ENCODE results near the gene GRAMD1B.

Gene GRAMD1B

DNA sequence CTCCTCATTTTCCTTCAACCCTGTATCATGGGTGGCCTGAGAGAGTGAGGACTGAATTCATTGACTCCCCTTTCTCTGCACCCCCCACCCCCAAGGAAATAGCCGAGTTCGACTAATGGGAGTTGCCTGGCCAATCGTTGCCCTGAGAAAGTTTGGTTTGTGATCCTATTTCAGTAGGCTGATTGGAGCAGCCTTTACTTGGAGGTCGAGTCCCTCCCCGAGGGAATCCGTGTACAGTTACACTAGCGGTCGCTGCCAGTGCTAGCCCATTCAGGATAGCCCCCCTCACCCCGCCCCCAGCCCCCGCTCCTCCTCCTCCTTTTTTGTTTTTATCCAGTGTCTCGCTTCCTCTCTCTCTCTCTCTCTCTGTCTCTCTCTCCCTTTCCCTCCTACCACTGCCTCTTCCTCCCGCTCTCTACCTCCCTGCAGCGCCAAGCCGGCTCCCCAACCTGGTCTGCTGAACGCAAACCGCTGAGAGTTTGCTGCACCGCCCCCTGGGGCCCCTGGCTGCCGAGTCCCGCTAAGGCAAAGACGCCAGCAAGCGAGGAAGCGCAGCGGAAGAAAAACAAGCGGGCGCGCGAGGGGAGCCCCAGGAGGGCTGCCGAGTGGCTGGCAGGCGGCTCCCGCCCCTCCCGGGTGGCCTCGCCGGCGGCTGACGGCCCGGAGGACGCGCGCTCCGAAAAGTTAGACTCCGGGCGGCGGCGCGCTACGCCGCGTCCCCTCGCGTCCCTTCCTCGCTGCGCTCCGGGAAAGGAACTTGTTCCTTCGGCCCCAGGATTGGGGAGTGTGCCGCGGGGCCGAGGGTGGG lies at the start of gene GRAMD1B:
TSS of gene GRAMD1B (plus strand) at position 357 of the 808 bp plus-strand sequence. CDS start 524 bp downstream, outside the sequence.
- peak; percentile 78 for DNase-seq (ENCODE audit: low spot score)

DNA sequence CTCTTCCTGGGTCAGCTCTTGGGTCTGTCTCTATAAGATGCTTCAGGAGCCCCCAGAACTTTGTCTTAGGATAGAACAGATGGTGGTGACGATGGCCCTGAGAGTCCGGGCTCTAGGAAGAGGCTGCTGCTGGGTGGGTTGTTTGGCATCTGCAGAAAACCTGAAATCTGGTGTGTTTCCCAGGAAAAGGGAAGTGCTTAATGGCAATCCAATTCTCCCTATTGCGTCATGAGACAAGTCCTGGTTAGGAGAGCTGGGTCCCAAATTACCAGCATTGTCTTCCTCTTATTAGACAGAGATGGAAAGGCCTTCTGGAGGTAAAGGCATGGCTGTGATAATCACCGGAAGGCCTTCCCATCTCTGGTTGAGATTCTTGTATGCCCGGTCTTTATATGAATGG lies 48.9 kb upstream of the GRAMD1B start:
- no peak for DNase-seq (ENCODE audit: low spot score)

DNA sequence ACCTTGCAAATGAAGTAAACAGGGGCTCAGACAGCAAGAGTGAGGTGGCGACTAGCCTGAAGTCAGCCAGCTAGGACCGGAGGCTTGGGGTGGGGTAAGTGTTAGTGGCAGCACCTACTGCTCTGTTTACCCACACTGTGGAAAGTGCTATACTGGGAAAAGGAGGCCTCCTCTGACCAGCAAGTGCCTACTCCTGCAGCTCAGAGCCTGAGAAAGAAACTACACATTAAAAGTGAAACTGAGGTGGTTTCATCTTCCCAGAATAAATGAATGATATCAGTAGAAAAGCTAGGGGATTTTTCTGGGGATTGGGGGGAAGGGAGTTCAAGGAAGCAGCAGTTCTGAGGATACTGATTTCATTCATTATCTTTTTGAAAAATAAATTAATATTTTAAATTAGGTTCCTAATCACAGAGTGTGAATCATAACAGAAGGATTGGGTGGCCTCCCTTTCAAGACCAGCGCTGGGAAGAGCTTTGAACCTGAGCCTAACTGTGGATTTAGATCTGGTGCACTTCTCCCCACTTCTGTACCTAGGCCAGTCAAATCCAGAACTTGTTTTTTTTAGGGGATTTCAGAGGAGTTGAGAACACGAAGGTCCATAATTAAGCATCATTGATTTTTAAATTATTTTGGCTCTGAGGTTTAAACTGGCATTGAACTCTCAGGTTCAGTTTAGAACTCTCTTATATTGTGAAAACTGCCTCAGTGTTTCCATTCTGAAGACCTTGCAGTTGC lies 48.1 kb upstream of the GRAMD1B start:
- no peak for DNase-seq (ENCODE audit: low spot score)

DNA sequence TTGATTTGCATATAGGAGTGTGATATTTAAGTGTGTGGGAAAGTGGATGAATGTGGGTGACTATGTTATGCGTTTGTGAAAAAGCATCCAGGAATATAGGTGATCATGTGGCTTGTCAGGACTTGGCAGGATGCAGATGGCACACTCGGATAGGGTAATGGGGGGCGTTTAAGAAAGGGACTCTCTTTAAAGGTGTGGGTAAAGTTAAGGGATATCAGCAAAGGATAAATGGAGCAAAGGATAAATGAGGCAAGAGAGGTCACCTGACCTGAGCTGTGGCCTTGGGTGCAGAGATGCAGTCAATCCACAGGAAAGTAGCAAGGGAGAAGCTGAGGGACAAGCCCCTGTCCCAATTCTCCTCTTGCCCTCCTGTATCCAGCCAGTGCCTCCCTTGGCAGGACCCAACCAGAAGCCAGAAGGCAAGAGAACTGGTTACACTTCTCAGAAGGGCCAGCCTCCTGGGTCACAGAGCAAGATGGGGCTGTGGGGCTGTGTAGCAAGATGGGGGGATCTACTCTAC lies 47.5 kb upstream of the GRAMD1B start:
- no peak for DNase-seq (ENCODE audit: low spot score)

DNA sequence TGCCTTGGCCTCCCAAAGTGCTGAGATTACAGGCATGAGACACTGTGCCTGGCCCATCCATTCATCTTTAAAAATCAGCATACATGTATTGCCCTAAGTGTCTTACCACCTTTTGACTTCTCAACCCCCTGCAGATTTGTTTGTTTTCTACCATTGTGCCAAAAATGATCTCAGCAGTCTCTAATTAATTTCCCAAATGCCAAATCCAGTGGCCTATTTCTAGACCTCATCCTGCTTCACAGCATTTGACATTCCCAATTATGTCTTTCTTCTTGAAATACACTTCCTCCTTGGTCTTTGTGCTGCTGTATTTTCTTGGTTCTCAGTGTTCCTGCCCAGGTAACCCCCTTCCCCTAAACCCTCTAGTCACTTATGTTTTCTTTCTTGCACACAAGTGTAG lies 46.0 kb upstream of the GRAMD1B start:
- no peak for DNase-seq (ENCODE audit: low spot score)

DNA sequence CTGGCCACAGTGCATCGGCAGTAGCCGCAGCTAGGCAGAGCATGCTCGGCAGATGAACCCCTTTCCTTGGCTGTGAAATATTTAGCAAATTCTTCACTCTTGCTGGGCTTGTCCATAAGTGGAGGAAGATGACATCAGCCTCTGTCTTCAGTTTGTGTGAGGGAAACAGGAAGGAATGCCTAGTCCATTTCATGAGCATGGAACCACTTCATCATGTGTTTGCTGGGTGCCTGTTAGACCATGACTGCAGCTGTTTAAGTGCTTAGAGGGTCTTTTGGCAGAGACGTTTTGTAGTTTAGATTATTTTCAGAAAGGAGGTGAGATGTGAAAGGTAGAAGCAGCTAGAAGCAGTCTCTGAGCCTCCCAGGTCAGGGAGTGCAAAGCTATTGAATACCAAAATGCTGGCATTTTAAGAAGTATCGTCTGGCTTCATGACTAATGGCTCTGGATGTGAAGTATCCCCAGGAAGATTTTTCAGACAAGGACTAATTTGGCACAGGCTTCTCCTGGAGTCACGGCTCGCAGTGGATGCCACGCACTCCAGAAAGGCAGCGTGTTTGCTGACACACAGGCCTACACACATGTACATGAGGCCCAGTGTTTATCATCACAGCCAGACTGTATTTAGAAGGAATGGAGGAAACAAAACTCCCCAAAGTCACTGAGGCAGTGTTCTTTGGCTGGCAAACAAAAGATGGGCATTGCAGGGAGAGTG lies 43.1 kb upstream of the GRAMD1B start:
- DNase-seq (ENCODE audit: low spot score) = no peak

DNA sequence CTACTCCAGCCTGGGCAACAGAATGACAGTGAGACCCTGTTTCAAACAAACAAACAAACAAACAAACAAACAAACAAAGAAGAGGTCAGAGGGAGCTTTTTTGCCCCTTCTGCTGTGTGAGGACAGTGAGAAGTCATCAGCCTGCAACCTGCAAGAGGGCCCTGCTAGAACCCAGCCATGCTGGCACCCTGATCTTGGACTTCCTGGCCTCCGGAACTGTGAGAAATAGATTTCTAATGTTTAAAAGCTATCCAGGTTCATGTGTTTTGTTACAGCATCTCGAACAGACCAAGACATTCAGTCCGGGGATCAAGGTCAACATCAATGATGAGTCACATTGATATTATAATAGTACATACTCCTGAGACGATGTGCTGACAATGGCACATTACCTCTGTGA lies 41.4 kb upstream of the GRAMD1B start:
- DNase-seq (ENCODE audit: low spot score) = no peak

DNA sequence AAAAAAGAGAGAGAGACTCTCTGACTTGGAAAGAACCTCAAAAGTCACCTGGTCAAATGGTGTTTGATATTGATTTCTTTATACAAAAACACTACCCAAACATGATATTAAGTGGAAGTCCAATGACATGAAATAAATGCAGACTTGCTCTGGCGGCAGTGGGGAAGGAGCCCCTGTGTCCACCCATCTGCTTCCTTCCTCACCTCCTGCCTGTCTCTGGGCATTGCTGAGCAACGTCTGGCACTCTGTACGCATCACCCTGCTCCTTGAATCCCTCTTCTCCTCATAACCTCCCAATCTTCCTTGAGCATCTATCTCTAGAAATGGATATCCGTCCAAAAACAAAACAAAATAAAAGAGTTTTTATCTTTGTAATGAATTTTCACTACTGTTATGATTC lies 39.9 kb upstream of the GRAMD1B start:
- DNase-seq (ENCODE audit: low spot score) = no peak

DNA sequence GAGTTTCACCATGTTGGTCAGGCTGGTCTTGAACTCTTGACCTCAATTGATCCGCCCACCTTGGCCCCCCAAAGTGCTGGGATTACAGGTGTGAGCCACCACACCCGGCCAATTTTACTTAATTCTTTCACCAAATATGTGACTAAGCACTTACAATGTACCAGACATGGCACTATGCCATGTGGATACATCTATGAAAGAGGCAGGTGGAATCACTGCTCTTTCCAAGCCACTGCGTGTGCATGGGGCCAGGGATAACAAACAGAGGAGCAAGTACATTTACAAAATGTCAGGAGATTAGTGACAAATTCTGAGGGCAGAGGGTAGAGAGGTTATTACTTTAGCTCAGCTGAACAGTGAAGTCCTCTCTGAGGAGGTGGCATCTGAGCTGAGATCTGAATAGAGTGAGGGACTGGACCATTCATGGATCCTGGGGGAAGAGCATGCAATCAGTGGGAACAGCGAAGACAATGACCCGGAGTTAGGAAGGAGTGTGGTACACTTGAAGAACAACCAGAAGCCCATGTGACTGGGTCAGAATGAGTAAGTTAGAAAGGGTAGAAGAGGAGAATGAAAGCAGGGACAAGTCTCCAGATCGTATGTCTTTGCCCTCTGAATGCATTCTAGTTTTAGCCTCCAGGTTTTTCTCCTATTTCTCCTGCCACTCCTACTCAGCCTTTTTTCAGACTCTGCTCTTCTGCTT lies 38.3 kb upstream of the GRAMD1B start:
- DNase-seq (ENCODE audit: low spot score) = no peak

DNA sequence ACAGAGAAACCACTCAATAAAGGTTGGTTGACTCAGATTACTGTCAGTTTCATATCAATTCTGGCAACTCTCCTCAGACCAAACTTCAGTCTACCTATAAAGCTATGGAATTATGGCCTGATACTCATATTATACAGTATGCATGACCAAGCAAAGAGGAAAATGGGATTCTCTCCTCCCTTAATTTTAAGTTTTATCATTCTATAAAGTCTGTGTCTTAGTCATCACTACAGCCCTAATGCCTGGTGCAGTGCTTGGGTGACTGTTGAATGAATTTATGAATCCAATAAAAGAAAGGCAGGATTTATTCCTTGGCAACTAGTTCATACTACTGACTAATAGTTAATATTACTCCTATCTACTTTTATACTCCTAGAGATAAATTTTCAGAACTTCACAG lies 37.6 kb upstream of the GRAMD1B start:
- DNase-seq (ENCODE audit: low spot score) = no peak

DNA sequence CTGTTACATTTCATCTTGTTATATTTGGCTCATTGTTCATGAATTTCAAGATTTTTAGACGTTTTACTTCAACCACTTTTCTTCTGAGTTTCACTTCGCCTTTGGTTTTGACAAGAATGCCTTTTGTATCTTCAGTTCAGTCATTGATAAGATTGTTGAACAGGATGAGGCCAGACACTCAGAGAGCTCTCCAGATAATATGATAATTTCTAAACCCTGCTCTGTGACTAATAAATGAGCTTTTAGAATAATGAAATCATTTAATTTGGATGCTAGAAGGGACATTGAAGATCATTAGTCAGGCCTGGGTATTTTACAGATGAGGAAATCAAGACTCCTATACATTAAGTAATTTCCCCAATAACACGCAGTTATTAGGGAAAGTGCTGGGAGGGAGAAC lies 37.2 kb upstream of the GRAMD1B start:
- DNase-seq (ENCODE audit: low spot score) = no peak

DNA sequence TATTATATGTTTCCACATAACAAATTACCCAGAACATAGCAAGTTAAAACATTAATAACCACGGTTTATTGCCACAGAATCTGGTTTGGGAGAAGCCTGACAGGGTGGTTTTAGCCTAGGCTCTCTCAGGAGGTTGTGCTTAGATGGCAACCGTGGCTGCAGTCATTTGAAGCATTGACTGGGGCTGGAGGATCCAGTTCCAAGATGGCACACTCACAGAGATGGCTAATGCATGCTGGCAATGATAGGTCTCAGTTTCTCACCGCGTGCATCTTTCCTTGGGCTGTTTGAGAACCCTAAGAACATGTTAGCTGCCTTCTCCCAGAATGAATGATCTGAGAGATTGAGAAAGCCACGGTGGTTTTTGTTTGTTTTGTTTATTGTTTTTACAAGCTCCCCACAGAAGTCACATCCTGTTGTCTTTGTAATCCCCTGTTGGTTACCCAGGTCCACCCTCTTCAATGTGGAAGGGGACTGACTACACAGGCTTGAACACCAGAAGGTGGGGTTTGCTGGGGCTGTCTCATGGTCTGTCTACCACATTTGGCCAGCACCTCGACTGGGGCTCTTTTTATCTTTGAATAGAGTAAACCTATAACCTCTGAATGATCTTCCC lies 36.6 kb upstream of the GRAMD1B start:
- DNase-seq (ENCODE audit: low spot score) = no peak

DNA sequence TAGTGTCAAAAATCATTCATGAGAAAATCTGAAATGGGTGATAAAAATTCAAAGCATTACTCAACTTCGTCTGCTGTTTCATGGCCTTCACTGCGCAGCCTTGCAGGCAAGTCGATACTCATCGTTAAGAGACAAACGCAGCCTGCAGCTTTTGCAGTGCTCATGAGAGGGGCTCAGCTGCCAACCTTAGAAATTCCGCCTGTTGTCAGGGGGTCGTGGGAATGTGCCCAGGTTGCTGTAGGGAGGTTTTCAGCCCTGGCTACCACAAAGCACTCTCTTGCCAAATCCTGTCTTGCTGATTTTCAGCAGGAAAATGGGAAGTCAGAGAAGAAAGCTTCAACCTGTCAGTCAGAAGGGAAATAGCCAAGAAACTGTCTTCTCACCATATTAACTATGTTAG lies 25.4 kb upstream of the GRAMD1B start:
- DNase-seq (ENCODE audit: low spot score) = no peak

DNA sequence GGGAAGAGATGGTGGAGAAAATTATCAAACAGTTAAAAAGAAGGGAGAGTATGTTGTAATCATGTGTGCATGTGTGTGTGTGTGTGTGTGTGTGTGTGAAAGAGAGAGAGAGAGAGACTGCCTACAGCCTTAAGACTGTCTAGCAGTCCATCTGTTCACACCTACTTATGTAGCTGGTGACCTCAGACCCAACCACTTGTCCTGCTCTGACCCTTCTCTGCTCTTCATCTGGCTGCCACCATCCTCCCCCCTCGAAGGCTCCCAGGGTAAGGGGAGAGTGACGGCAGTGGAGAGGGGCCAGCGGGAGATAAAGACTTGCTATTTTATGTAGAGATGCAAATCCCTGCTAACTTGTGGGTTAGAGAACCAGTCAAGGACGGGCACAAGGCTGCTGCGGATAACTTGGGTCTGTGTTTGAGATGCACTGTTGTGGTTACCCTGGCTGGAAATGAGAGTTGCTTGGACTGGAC lies 24.9 kb upstream of the GRAMD1B start:
- DNase-seq (ENCODE audit: low spot score) = no peak

DNA sequence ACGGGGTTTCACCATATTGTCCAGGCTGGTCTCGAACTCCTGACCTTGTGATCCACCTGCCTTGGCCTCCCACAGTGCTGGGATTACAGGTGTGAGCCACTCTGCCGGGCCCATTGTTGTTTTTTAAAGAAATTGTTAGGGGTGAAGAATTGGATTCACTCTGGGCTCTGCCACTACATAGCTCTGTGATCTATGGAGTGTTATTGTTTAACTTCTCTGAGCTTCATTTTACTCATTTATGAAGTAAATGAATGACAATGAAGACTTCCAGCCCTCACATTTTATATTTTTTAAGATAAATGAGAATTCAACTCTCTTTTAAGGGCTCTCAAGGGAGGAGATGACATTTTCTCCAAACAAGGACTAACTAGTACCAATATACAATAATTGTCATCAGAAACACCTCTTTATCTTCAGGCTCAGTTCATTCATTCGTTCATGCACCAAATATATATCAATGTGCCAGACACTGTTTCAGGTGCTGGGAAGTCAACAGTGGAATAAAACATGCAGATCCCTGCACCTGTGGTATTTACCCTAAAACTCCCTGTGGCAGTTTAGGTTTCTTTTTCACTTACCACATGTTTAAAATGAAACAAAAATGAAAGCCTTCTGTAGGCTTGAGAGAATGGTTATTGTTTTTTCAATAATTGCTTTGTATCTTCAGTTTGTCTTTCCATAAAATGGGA lies 23.5 kb upstream of the GRAMD1B start:
- no peak for DNase-seq (ENCODE audit: low spot score)

DNA sequence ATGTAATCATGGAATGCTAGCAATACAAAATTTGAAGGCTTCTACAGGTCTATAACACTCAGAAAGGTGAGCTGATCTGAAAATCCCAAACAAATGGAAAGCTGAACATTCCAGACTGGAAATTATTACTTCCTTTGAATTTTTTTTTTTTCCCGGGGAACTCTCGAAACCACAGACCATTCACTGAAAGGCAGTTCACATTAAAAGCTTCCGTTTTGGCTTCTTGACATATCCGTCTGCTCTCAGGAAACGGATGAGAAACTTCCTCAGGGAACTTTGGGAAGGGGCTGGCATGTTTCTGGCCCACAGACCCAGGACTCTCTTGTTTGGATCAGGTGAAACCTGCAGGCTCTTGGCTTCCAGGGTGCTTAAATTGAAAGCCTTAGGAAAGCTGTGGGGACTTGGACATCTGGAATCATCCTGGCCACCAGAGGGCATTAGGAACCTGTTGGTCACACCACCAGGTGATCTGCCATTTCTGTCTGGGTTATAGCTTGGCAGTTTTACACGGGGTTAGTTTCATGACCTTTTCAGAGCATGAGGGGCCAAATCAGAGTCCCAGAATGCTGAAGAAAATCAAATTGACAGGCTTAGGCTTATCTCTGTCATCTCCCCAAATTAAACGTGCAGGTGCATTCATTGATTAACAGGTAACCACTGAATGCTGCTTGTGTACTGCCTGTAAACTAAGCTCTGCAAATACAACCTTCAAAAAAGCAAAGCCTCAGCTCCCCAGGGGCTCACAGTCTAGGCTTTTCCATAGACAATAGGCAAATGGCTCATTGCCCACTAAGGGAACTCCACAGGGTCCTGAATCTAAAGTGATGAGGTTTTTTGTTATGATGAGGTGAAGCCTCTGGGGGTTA lies 22.7 kb upstream of the GRAMD1B start:
- peak; percentile 29 for DNase-seq (ENCODE audit: low spot score)

DNA sequence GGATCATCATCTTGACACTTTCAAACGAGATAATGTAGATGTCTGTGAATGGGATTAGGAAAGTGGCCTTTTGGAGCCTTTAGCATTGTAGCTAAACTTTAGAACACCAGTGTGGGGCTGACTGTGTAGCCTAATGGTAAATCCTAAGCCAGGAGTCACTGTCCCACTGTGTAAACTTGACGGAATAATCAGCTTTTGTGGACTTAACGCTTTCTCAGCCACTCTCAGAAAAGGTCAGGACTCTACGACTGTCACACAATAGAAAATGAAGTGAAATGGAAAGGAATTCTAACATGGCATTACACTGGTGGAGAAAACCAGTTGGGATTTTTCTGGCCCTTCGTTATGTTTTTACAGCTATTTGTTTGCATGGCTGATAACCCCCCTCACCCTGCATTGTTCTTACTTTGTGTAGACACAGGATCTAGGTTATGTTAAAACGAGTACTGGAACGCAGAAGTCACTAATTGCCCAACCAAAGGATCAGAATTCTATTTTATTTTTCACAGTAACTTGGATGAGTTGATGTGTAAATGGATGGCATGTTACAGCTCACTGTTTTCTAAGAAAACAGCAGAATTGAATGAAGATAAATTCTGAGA lies 22.0 kb upstream of the GRAMD1B start:
- no peak for DNase-seq (ENCODE audit: low spot score)

DNA sequence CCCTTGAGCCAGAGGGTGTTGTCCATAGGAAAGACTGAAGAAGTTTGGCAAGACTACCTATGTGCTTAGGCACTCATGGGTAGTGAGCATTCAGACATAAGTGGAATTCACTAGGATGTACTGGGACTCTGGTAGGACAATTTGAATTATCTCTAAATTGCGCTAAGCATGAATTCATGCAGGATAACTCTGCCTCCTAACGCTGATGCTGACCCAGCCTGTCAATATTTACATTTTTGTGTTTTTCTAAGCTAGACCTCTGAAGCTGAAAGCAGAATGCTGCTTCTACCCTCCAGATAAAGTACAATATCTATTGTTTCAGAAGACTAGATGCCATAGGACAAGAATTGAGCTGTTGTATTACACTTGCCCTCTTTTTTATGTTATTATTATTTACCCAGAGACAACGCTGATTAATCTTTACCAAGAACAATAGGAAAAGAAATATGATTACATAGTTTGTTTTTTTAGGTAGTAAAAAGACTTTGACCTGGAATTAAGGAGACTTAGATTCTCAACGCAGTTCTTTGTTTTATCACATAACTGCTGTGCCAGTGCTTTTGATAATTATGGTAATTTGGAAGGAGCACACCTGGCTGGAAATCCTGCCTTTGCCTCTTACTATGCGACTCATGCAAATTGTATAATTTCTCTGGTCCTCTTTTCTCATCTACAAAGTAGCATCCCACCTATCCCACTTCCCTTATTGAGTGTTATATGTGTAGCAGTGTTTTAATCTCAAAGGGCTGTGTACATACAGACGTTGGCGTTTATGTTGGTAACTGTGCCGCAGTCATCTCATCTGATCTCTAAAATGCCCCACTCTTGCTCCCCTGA lies 21.2 kb upstream of the GRAMD1B start:
- no peak for DNase-seq (ENCODE audit: low spot score)

Measured in hepatic stellate cell (primary cell).